Measurements from ENCODE around the gene TAMM41.

DNA sequence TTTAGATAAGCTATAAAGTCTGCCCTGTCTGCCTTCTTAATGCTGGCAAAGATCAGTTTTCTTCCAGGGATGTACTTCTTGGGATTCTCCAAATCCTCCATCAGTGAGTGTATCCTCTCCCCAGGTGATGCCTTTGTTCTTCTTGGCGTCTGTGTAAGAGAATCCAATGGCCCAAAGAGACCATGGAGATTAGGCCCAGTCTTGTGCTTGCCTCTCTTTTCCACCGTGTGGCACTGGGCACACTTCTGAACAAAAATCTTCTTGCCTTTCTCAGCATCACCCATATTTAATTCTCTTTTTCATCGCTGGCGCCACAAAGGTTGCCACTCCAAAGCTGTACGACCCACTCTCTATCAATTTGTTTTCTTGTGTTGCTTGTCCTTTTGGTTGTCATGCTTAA lies 32.2 kb upstream of the TAMM41 start:
- TF ChIP-seq, protein P1, sequence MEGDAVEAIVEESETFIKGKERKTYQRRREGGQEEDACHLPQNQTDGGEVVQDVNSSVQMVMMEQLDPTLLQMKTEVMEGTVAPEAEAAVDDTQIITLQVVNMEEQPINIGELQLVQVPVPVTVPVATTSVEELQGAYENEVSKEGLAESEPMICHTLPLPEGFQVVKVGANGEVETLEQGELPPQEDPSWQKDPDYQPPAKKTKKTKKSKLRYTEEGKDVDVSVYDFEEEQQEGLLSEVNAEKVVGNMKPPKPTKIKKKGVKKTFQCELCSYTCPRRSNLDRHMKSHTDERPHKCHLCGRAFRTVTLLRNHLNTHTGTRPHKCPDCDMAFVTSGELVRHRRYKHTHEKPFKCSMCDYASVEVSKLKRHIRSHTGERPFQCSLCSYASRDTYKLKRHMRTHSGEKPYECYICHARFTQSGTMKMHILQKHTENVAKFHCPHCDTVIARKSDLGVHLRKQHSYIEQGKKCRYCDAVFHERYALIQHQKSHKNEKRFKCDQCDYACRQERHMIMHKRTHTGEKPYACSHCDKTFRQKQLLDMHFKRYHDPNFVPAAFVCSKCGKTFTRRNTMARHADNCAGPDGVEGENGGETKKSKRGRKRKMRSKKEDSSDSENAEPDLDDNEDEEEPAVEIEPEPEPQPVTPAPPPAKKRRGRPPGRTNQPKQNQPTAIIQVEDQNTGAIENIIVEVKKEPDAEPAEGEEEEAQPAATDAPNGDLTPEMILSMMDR (IDR thresholded peaks at IDR 0.05; ENCODE audit: poor library complexity), result no peak
- no peak for TF ChIP-seq EZH2 (IDR thresholded peaks at IDR 0.05; ENCODE audit: borderline replicate concordance)
